HepG2 (cell line): ENCODE measurements around the gene JAG1. TPM values are rescaled to one million over a fixed set of nuclear protein-coding genes. Genes with fewer than 3 reads are reported as not detected.

ENCODE experiments used
- ATAC-seq: fragments of 200-7000 bp; cut with Tn5 transposase; 3 replicates; pipeline ENCODE4 v1.9.1; 2020; ENCODE audit warnings: mild to moderate bottlenecking, moderate library complexity
- BruUV-seq: library from RNA; stranded (reverse); fragments of 400-500 nt; replicated peaks from 2 replicates; lab custom pipeline; 2021; lab: Mats Ljungman, UMichigan
- CTCF ChIA-PET: fragments of 300-600 bp; formaldehyde crosslinking; extraction: SDS; loops from one replicate; lab custom pipeline; 2021; ENCODE audit warnings: low total read pairs, inconsistent platforms, low intra/inter-chr PET ratio; lab: Yijun Ruan, JAX
- POLR2A ChIA-PET: fragments of 350-600 bp; sonication (Branson Sonifier 250); formaldehyde crosslinking; loops from one replicate; lab custom pipeline; 2020; ENCODE audit warnings: antibody characterized with exemption, inconsistent platforms; lab: Yijun Ruan, JAX
- DNase-seq: peaks from one replicate; pipeline ENCODE4 v3.0.0-alpha.2; 2015; ENCODE audit warnings: low spot score
- FAIRE-seq: peaks from 3 replicates; lab custom pipeline; 2011; peaks lifted over from hg19 to GRCh38; lab: Jason Lieb, UNC
- H2AFZ ChIP-seq: one replicate; pipeline ENCODE4 v1.6.1; 2011; ENCODE audit warnings: low read length, inconsistent platforms
- H3K27ac ChIP-seq: fragments of 300-600 bp; 3 replicates; pipeline ENCODE4 v1.8.0; 2011; ENCODE audit warnings: mixed run types, mild to moderate bottlenecking, mixed read lengths, low read length, inconsistent platforms; ENCODE audit not compliant: insufficient read depth; ENCODE audit errors: extremely low read length
- H3K27me3 ChIP-seq, 2 experiments: fragments of 200-600 bp in 1 of 2; 2 replicates in 1 of 2; 3 replicates in 1 of 2; pipeline versions ENCODE4 v1.6.0 to v1.8.0; 2011; ENCODE audit warnings: low read length in 2 of 2, mild to moderate bottlenecking in 2 of 2, moderate library complexity in 2 of 2, inconsistent platforms in 1 of 2; ENCODE audit not compliant: insufficient read depth in 2 of 2, control insufficient read depth in 1 of 2
- H3K36me3 ChIP-seq, 2 experiments: fragments of 200-600 bp in 1 of 2; replicated peaks in 1 of 2; 2 replicates in 1 of 2; 3 replicates in 1 of 2; pipeline versions ENCODE4 v1.5.1 to v1.8.0; 2011; ENCODE audit warnings: low read length in 2 of 2, inconsistent platforms in 1 of 2; ENCODE audit not compliant: insufficient read depth in 2 of 2, control insufficient read depth in 1 of 2
- H3K4me1 ChIP-seq: 2 replicates; pipeline ENCODE4 v1.5.1; 2012; ENCODE audit warnings: low read length, inconsistent platforms; ENCODE audit not compliant: insufficient read depth
- H3K4me2 ChIP-seq: 2 replicates; pipeline ENCODE4 v1.6.0; 2011; ENCODE audit warnings: low read depth, low read length, inconsistent platforms
- H3K4me3 ChIP-seq, 3 experiments: fragments of 200-600 bp in 1 of 3; sonication (generic), shearing (Covaris generic) in 1 of 3; replicated peaks in 1 of 3; 2 replicates each; pipeline ENCODE4 v1.5.1; 2011 to 2016; ENCODE audit warnings: low read length in 3 of 3, inconsistent platforms in 2 of 3, low read depth in 2 of 3, mild to moderate bottlenecking in 2 of 3, control low read depth in 1 of 3, mixed read lengths in 1 of 3; ENCODE audit not compliant: insufficient read depth in 1 of 3
- H3K79me2 ChIP-seq: one replicate; pipeline ENCODE4 v1.6.1; 2011; ENCODE audit warnings: low read length, inconsistent platforms; ENCODE audit not compliant: insufficient read depth
- H3K9ac ChIP-seq: 2 replicates; pipeline ENCODE4 v1.6.0; 2011; ENCODE audit warnings: mild to moderate bottlenecking, low read depth, low read length, inconsistent platforms; ENCODE audit not compliant: insufficient read depth
- H3K9me3 ChIP-seq: 2 replicates; pipeline ENCODE4 v1.5.1; 2012; ENCODE audit warnings: mild to moderate bottlenecking, low read length
- H4K20me1 ChIP-seq: 2 replicates; pipeline ENCODE4 v1.6.0; 2011; ENCODE audit warnings: inconsistent platforms, mild to moderate bottlenecking, low read length, moderate library complexity; ENCODE audit not compliant: insufficient read depth
- AGO2 ChIP-seq: fragments of 200-400 bp; formaldehyde crosslinking; optimal IDR thresholded peaks from 2 replicates; pipeline ENCODE3; 2017; ENCODE audit warnings: mild to moderate bottlenecking, low read depth, low read length, moderate library complexity
- RBM22 ChIP-seq: fragments of 200-400 bp; formaldehyde crosslinking; optimal IDR thresholded peaks from 2 replicates; pipeline ENCODE3; 2017; ENCODE audit warnings: mild to moderate bottlenecking, low read length, moderate library complexity
- TARDBP ChIP-seq: sonication (generic); formaldehyde crosslinking; IDR thresholded peaks from 2 replicates; pipeline ENCODE4 v1.8.0; 2022; ENCODE audit warnings: mild to moderate bottlenecking, missing genetic modification reagents
- ZNF260 ChIP-seq: sonication (generic); formaldehyde crosslinking; IDR thresholded peaks from 2 replicates; pipeline ENCODE4 v1.4.0; 2020; ENCODE audit warnings: missing genetic modification reagents, low read depth, mild to moderate bottlenecking, borderline replicate concordance
- ZNF501 ChIP-seq: sonication (generic); formaldehyde crosslinking; IDR thresholded peaks from 2 replicates; pipeline ENCODE4 v1.5.1; 2020; ENCODE audit warnings: mild to moderate bottlenecking, moderate library complexity, missing genetic modification reagents
- WGBS: methylation state at CpG from one replicate; pipeline ENCODE4 v1.1.6; 2017; ENCODE audit warnings: low lambda C conversion rate; 5-methylcytosine and 5-hydroxymethylcytosine counted together
- in situ Hi-C: cut with HindIII; loops from 2 replicates; pipeline ENCODE4 v1.10.0; 2017; ENCODE audit warnings: low pct_unique_long_range_greater_than_20kb; ENCODE audit not compliant: extremely low pct_ligation_motif_present
- intact Hi-C: fragments of 100-400 bp; cut with micrococcal nuclease; formaldehyde crosslinking; loops from one replicate; pipeline ENCODE4 v1.10.0; 2022; ENCODE audit not compliant: unreplicated experiment
- polyA plus RNA-seq, 8 experiments: library from polyadenylated mRNA; depleted of rRNA in 3 of 8; stranded (reverse) in 7 of 8; unstranded in 1 of 8; fragments of >200 nt; fragmentation: Illumina TruSeq in 4 of 8; extraction: Trizol in 4 of 8; gene quantifications; 2 replicates each; pipeline versions ENCODE4 v1.2.1 to v1.2.3, GENCODE V29; 2011 to 2016; ENCODE audit warnings: low read depth in 4 of 8, missing spikeins in 1 of 8, mixed read lengths in 1 of 8; ENCODE audit not compliant: insufficient read depth in 1 of 8
- total RNA-seq, 5 experiments: library from RNA; depleted of rRNA; stranded (reverse); fragments of >200 nt; fragmentation: Illumina TruSeq; extraction: Trizol; gene quantifications; 2 replicates each; pipeline ENCODE4 v1.2.3, GENCODE V29; 2016; ENCODE audit warnings: low read depth in 1 of 5
- TF ChIP-seq, protein P1 (sequence below): sonication (generic); formaldehyde crosslinking; IDR thresholded peaks from 2 replicates; pipeline ENCODE4 v1.5.1; 2020; ENCODE audit warnings: missing genetic modification reagents, mild to moderate bottlenecking, borderline replicate concordance
- TF ChIP-seq, protein P2 (sequence below): IDR thresholded peaks from 2 replicates; pipeline ENCODE4 v1.6.1; 2016
- TF ChIP-seq, protein P3 (sequence below): sonication (generic); formaldehyde crosslinking; IDR thresholded peaks from 2 replicates; pipeline ENCODE4 v1.4.0; 2020; ENCODE audit warnings: missing genetic modification reagents, low read depth, mild to moderate bottlenecking, borderline replicate concordance

JAG1 gene
- total and polyA plus RNA-seq, 2 of the 13 experiments (the other 11 are each of a cell fraction or from before 2014, with no cell fraction given): 47.1 to 56.3 TPM

DNA sequence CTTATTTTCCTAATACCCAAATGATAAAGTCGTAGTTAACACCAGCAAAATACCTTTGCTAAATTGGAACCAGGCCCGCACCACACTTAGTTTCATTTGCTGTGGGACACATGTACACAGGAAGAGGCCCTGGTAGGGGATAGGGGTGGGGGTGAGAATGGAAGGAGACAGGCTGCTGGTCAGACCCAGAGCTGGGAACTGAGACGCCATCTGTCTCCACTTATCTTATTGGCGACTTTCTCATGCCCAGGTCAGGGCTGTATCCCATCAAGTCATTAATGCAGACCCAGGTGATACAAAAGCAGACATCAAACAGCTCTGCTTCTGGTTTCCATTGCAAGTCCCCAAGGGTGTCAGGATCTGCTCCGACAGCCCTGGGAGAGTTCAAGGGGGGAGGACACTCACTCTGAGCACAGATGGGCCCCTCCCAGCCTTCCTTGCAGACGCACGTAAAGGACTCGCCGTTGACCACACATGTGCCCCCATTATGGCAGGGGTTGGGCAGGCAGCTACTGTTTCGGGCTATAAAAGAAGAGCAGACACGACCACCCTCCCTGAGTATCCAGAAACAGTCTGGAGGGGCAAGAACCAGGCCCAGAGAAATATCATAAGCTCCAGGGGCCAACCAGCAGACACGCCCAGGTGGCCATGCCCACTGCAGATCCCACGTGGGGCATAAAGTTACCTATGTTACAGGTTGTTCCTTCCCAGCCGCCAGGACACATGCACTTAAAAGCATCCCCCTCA lies 29.2 kb downstream of the JAG1 start (continued):
- TF ChIP-seq AGO2 (peak; percentile 75), ZNF501 (CRISPR knock-in tag) (no peak)
- TF ChIP-seq, protein P1, sequence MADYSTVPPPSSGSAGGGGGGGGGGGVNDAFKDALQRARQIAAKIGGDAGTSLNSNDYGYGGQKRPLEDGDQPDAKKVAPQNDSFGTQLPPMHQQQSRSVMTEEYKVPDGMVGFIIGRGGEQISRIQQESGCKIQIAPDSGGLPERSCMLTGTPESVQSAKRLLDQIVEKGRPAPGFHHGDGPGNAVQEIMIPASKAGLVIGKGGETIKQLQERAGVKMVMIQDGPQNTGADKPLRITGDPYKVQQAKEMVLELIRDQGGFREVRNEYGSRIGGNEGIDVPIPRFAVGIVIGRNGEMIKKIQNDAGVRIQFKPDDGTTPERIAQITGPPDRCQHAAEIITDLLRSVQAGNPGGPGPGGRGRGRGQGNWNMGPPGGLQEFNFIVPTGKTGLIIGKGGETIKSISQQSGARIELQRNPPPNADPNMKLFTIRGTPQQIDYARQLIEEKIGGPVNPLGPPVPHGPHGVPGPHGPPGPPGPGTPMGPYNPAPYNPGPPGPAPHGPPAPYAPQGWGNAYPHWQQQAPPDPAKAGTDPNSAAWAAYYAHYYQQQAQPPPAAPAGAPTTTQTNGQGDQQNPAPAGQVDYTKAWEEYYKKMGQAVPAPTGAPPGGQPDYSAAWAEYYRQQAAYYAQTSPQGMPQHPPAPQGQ (CRISPR knock-in tag): no peak

GRCh38 chr20:10643560-10643873 lies 30.3 kb downstream of the JAG1 start:
- BruUV-seq: no TSS peak
- ATAC-seq (no peak), DNase-seq (no peak), FAIRE-seq (no peak)
- 0 out of 2 replicates have a peak, but pooled peaks have one; percentile 39 for TF ChIP-seq TARDBP
- TF ChIP-seq, protein P2, sequence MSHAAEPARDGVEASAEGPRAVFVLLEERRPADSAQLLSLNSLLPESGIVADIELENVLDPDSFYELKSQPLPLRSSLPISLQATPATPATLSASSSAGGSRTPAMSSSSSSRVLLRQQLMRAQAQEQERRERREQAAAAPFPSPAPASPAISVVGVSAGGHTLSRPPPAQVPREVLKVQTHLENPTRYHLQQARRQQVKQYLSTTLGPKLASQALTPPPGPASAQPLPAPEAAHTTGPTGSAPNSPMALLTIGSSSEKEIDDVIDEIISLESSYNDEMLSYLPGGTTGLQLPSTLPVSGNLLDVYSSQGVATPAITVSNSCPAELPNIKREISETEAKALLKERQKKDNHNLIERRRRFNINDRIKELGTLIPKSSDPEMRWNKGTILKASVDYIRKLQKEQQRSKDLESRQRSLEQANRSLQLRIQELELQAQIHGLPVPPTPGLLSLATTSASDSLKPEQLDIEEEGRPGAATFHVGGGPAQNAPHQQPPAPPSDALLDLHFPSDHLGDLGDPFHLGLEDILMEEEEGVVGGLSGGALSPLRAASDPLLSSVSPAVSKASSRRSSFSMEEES (CRISPR knock-in tag): no peak
- peak; percentile 86 for TF ChIP-seq RBM22
- TF ChIP-seq, protein P3, sequence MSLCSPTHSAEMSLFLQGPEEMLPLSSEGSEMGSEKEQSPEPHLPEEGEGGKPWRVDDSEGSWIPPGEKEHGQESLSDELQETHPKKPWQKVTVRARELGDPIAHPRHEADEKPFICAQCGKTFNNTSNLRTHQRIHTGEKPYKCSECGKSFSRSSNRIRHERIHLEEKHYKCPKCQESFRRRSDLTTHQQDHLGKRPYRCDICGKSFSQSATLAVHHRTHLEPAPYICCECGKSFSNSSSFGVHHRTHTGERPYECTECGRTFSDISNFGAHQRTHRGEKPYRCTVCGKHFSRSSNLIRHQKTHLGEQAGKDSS (CRISPR knock-in tag): no peak
- TF ChIP-seq ZNF260 (CRISPR knock-in tag): no peak
- H3K27me3 ChIP-seq: no peaks in the 10 kb centered on the region
- H3K4me2 ChIP-seq: no peak overlapping the region
- H3K9me3 ChIP-seq: no peaks in the 10 kb centered on the region
- H4K20me1 ChIP-seq: no peaks in the 10 kb centered on the region
- H3K9ac ChIP-seq: no peak overlapping the region
- ChIA-PET CTCF (no interaction called here), POLR2A (no interaction called here)
- no peaks in the 10 kb centered on the region for H3K79me2 ChIP-seq
- WGBS: over 99% methylated on average over 7 of the region's 7 CpGs
- no peak overlapping the region for H3K27ac ChIP-seq
- no peak overlapping the region for H2AFZ ChIP-seq
- intact Hi-C loops: no loop called here
- H3K36me3 ChIP-seq: peaks cover 81 to 96% of the 10 kb centered on the region in 2 experiments
- H3K4me1 ChIP-seq: no peaks in the 10 kb centered on the region
- H3K4me3 ChIP-seq: no peak overlapping the region
- in situ Hi-C loops: loop anchor here (10.0 kb wide), 1 partner anchor 209 kb away; the partner anchor contains the start of genes MKKS and SLX4IP
